Osteoblast (primary cell): ENCODE results near the gene CNOT6. TPM values are rescaled to one million over a fixed set of nuclear protein-coding genes. Genes with fewer than 3 reads are reported as not detected.

Experiments
- DNase-seq: peaks from one replicate; pipeline ENCODE4 v3.0.0; 2011; ENCODE audit warnings: low spot score, mixed read lengths; ENCODE audit not compliant: insufficient read length; ENCODE audit errors: missing footprints
- H2AFZ ChIP-seq: 2 replicates; pipeline ENCODE4 v1.6.0; 2011; ENCODE audit warnings: mild to moderate bottlenecking, low read length
- H3K27ac ChIP-seq: 2 replicates; pipeline ENCODE4 v1.5.1; 2011; ENCODE audit warnings: mild to moderate bottlenecking, low read depth, low read length, moderate library complexity
- H3K27me3 ChIP-seq: 2 replicates; pipeline ENCODE4 v1.6.0; 2012; ENCODE audit warnings: mild to moderate bottlenecking, control low read depth, inconsistent platforms, low read length, moderate library complexity; ENCODE audit not compliant: insufficient read depth
- H3K36me3 ChIP-seq: 2 replicates; pipeline ENCODE4 v1.5.1; 2011; ENCODE audit warnings: mild to moderate bottlenecking, low read length, control low read depth, moderate library complexity; ENCODE audit not compliant: insufficient read depth
- H3K4me1 ChIP-seq: 2 replicates; pipeline ENCODE4 v1.5.1; 2011; ENCODE audit warnings: mild to moderate bottlenecking, low read length, control low read depth, moderate library complexity; ENCODE audit not compliant: insufficient read depth
- H3K4me2 ChIP-seq: 2 replicates; pipeline ENCODE4 v1.6.0; 2011; ENCODE audit warnings: mild to moderate bottlenecking, low read length; ENCODE audit not compliant: insufficient read depth
- H3K4me3 ChIP-seq: fragments of 200-600 bp; sonication (generic); 3 replicates; pipeline ENCODE4 v1.5.1; 2012; ENCODE audit warnings: mild to moderate bottlenecking, low read length, inconsistent platforms; ENCODE audit not compliant: insufficient read depth
- H3K79me2 ChIP-seq: 2 replicates; pipeline ENCODE4 v1.6.0; 2012; ENCODE audit warnings: mild to moderate bottlenecking, low read length, control low read depth, inconsistent platforms; ENCODE audit not compliant: insufficient read depth
- H3K9me3 ChIP-seq: 2 replicates; pipeline ENCODE4 v1.5.1; 2011; ENCODE audit warnings: low read depth, low read length, control low read depth
- H4K20me1 ChIP-seq: 2 replicates; pipeline ENCODE4 v1.6.0; 2012; ENCODE audit warnings: mild to moderate bottlenecking, low read length, control low read depth; ENCODE audit not compliant: insufficient read depth
- CTCF ChIP-seq: IDR thresholded peaks from 2 replicates; pipeline ENCODE4 v1.5.1; 2011; ENCODE audit warnings: mild to moderate bottlenecking, low read depth, low read length, moderate library complexity; ENCODE audit errors: extremely low read depth
- total RNA-seq: library from RNA; depleted of rRNA; stranded (reverse); fragments of >200 nt; gene quantifications from 2 replicates; pipeline ENCODE4 v1.2.3, GENCODE V29; 2012

The CNOT6 gene
- total RNA-seq, 1 donor, result 8.3 TPM

- Histone ChIP-seq H3K4me3 (no peak overlapping the region), H3K36me3 (no peaks in the 10 kb centered on the region), H3K4me2 (no peak overlapping the region), H4K20me1 (no peaks in the 10 kb centered on the region), H3K4me1 (no peaks in the 10 kb centered on the region), H3K27me3 (peaks cover 54% of the 10 kb centered on the region), H3K79me2 (no peaks in the 10 kb centered on the region), H3K9me3 (no peaks in the 10 kb centered on the region), H2AFZ (no peak overlapping the region), H3K27ac (no peak overlapping the region)
- DNase-seq, result peak; percentile 37
- no peak for TF ChIP-seq CTCF
Measured at GRCh38 chr5:180592176-180592575, 98.0 kb downstream of the CNOT6 start.

GRCh38 chr5:180593446-180594206, 99.4 kb downstream of the CNOT6 start:
- Histone ChIP-seq H3K36me3 (no peaks in the 10 kb centered on the region), H3K4me2 (no peak overlapping the region), H2AFZ (no peak overlapping the region), H3K27ac (no peak overlapping the region), H3K27me3 (peaks cover 51% of the 10 kb centered on the region), H4K20me1 (no peaks in the 10 kb centered on the region), H3K79me2 (no peaks in the 10 kb centered on the region), H3K4me1 (no peaks in the 10 kb centered on the region), H3K9me3 (no peaks in the 10 kb centered on the region), H3K4me3 (no peak overlapping the region)
- DNase-seq, result peak; percentile 58
- TF ChIP-seq CTCF, result no peak

DNA sequence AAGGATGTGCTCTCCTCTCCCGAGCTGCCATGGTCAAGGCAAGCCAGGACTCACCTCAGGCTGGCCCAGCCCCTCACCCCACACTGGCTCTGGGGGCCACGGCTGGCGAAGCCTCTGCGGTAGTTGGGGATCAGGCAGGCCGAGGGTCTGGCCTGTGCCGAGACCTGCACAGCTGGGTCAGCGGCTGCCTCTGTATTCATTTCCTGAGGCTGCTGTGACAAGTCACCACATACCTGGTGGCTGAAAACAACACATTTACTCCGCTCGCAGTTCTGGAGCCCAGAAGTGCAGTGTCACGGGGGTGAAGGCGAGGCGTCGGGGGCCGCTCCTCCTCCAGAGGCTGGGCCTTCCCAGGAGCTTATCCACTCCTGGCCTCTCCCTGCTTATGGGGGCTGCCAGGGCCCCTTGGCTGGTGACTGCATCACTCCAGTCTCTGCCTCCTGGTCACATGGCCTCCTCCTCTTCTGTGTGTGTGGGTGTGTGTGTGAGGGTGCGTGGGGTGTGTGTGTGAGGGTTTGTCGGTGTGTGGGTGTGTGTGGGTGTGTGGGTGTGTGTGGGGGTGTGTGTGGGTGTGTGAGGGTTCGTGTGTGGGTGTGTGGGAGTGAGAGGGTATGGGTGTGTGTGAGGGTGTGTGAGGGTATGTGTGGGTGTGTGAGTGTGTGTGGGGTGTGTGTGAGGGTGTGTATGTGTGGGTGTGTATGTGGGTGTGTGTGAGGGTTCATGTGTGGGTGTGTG, 100.3 kb downstream of the CNOT6 start:
- no peaks in the 10 kb centered on the region for H4K20me1 ChIP-seq
- H3K79me2 ChIP-seq, result no peaks in the 10 kb centered on the region
- no peak overlapping the region for H2AFZ ChIP-seq
- no peaks in the 10 kb centered on the region for H3K9me3 ChIP-seq
- DNase-seq, result peak; percentile 39
- H3K36me3 ChIP-seq, result no peaks in the 10 kb centered on the region
- H3K27me3 ChIP-seq, result peaks cover 44% of the 10 kb centered on the region
- no peaks in the 10 kb centered on the region for H3K4me1 ChIP-seq
- H3K4me2 ChIP-seq, result no peak overlapping the region
- no peak for TF ChIP-seq CTCF
- no peak overlapping the region for H3K27ac ChIP-seq
- H3K4me3 ChIP-seq, result no peak overlapping the region

DNA sequence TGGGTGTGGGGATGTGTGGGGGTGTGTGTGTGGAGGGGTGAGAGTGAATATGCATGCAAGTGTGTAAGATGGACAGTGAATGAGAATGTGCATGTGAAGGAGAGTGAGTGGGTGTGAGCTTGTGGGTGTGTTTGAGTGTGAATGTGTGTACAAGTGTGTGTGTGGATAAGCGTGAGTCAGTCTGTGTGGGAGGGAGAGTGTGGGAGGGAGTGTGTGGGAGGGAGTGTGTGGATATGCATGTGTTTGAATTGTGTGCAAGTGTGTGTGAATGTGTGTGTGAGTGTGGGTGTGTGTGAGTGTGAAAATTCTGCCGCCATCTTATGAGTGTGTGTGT, 100.8 kb downstream of the CNOT6 start:
- H3K4me2 ChIP-seq, result no peak overlapping the region
- no peaks in the 10 kb centered on the region for H3K4me1 ChIP-seq
- no peaks in the 10 kb centered on the region for H3K36me3 ChIP-seq
- H3K27me3 ChIP-seq, result peaks cover 38% of the 10 kb centered on the region
- no peak for TF ChIP-seq CTCF
- no peak overlapping the region for H2AFZ ChIP-seq
- H3K9me3 ChIP-seq, result no peaks in the 10 kb centered on the region
- H3K27ac ChIP-seq, result no peak overlapping the region
- DNase-seq, result peak; percentile 25
- no peaks in the 10 kb centered on the region for H3K79me2 ChIP-seq
- H4K20me1 ChIP-seq, result no peaks in the 10 kb centered on the region
- H3K4me3 ChIP-seq, result no peak overlapping the region
